ENCODE data around the gene RYR3. TPM values are rescaled to one million over a fixed set of nuclear protein-coding genes. Genes with fewer than 3 reads are reported as not detected.

RYR3 gene
- total and polyA plus RNA-seq, 7 experiments from 2014 or later = 0.10 to 5.3 (median 1.2) TPM; not detected in 3

DNA sequence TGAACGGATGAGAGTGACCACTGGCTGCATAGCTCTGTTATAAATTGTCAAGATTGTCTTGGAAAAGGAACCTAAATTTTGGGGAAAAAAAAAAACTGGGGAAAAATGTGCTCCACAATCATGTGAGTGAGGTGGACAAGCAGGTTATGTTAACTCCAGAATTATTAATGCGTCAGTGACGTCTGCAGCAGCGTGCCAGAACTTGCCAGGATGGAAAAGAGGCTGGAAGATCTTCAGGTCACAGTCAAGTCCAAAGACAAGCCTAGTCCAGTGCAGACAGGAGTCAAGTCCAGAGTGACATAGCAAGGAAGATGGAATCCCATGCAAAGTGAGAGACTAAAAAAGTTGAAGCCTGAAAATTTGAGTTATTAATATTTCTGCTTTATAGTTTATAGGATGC lies 140.6 kb downstream of the RYR3 start:
- ChIA-PET POLR2A (no interaction called here), CTCF (no interaction called here)
- Mint-ChIP-seq H3K9me3 (no peaks in the 10 kb centered on the region), H3K4me1 (peaks cover 0 to 4% (median 0%) of the 10 kb centered on the region in 7 donors), H3K36me3 (no peaks in the 10 kb centered on the region), H3K4me3 (no peak overlapping the region), H3K27me3 (peaks cover 11 to 25% (median 21%) of the 10 kb centered on the region in 5 donors), H3K27ac (no peak overlapping the region)
- Histone ChIP-seq H3K36me3 (ENCODE audit: control insufficient read depth in 2 of 3, insufficient read depth in 3 of 3, low read length in 3 of 3) (no peaks in the 10 kb centered on the region), H3K4me3 (ENCODE audit: low read length) (no peak overlapping the region), H3K27ac (ENCODE audit: low read depth, low read length) (no peak overlapping the region), H3K27me3 (ENCODE audit: control insufficient read depth in 2 of 2, insufficient read depth in 2 of 2, low read length in 2 of 2) (no peaks in the 10 kb centered on the region), H3K9me3 (ENCODE audit: control insufficient read depth in 2 of 3, low read length in 3 of 3) (no peaks in the 10 kb centered on the region), H3K4me1 (ENCODE audit: control insufficient read depth in 2 of 2, insufficient read depth in 2 of 2, low read length in 2 of 2) (no peaks in the 10 kb centered on the region)
- intact Hi-C loops (cut with micrococcal nuclease) = no loop called here
- ATAC-seq (no peak), DNase-seq (no peak)

GRCh38 chr15:33453761-33454160 lies 143.0 kb downstream of the RYR3 start:
- Histone ChIP-seq H3K27me3 (ENCODE audit: control insufficient read depth in 2 of 2, insufficient read depth in 2 of 2, low read length in 2 of 2) (no peaks in the 10 kb centered on the region), H3K36me3 (ENCODE audit: control insufficient read depth in 2 of 3, insufficient read depth in 3 of 3, low read length in 3 of 3) (no peaks in the 10 kb centered on the region), H3K27ac (ENCODE audit: low read depth, low read length) (no peak overlapping the region), H3K9me3 (ENCODE audit: control insufficient read depth in 2 of 3, low read length in 3 of 3) (no peaks in the 10 kb centered on the region), H3K4me1 (ENCODE audit: control insufficient read depth in 2 of 2, insufficient read depth in 2 of 2, low read length in 2 of 2) (no peaks in the 10 kb centered on the region), H3K4me3 (ENCODE audit: low read length) (no peak overlapping the region)
- no peaks in the 10 kb centered on the region for H3K36me3 Mint-ChIP-seq
- H3K4me3 Mint-ChIP-seq = no peak overlapping the region
- intact Hi-C loops (cut with micrococcal nuclease) = no loop called here
- H3K27ac Mint-ChIP-seq = no peak overlapping the region
- ATAC-seq = no peak
- DNase-seq = no peak
- ChIA-PET POLR2A (no interaction called here), CTCF (no interaction called here)
- peaks cover 4 to 13% (median 11%) of the 10 kb centered on the region in 5 donors for H3K27me3 Mint-ChIP-seq
- H3K9me3 Mint-ChIP-seq = peaks cover 0 to 4% (median 0%) of the 10 kb centered on the region in 11 donors
- peaks cover 0 to 4% (median 0%) of the 10 kb centered on the region in 7 donors for H3K4me1 Mint-ChIP-seq

DNA sequence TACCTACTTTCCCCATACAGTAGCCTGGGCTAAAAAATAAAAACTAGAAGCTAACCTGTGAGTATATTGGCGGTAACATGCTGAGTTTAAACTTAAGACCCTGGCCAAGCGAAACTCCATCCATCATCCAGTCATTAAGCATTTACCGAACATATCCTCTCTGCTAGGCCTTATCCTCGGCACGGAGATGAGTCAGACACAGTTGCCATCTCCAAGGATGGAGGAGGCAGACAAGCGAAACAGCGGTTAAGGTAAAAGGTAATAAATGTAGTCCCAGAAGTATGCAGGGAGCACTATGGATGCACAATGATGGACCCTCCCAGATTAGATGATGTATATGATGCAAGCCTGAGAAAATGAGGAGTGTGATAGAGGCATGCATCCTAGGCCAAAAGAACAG lies 143.6 kb downstream of the RYR3 start:
- Mint-ChIP-seq H3K27me3 (peaks cover 4 to 13% (median 11%) of the 10 kb centered on the region in 5 donors), H3K4me3 (no peak overlapping the region), H3K36me3 (no peaks in the 10 kb centered on the region), H3K9me3 (peaks cover 0 to 4% (median 0%) of the 10 kb centered on the region in 11 donors), H3K27ac (no peak overlapping the region), H3K4me1 (peaks cover 0 to 3% (median 0%) of the 10 kb centered on the region in 7 donors)
- DNase-seq (no peak), ATAC-seq (no peak)
- Histone ChIP-seq H3K9me3 (ENCODE audit: control insufficient read depth in 2 of 3, low read length in 3 of 3) (no peaks in the 10 kb centered on the region), H3K4me3 (ENCODE audit: low read length) (no peak overlapping the region), H3K27ac (ENCODE audit: low read depth, low read length) (no peak overlapping the region), H3K36me3 (ENCODE audit: control insufficient read depth in 2 of 3, insufficient read depth in 3 of 3, low read length in 3 of 3) (no peaks in the 10 kb centered on the region), H3K27me3 (ENCODE audit: control insufficient read depth in 2 of 2, insufficient read depth in 2 of 2, low read length in 2 of 2) (no peaks in the 10 kb centered on the region), H3K4me1 (ENCODE audit: control insufficient read depth in 2 of 2, insufficient read depth in 2 of 2, low read length in 2 of 2) (no peaks in the 10 kb centered on the region)
- intact Hi-C loops (cut with micrococcal nuclease) = no loop called here
- ChIA-PET CTCF (no interaction called here), POLR2A (no interaction called here)

- H3K4me1 Mint-ChIP-seq = no peaks in the 10 kb centered on the region
- Histone ChIP-seq H3K36me3 (ENCODE audit: control insufficient read depth in 2 of 3, insufficient read depth in 3 of 3, low read length in 3 of 3) (no peaks in the 10 kb centered on the region), H3K27ac (ENCODE audit: low read depth, low read length) (no peak overlapping the region), H3K4me1 (ENCODE audit: control insufficient read depth in 2 of 2, insufficient read depth in 2 of 2, low read length in 2 of 2) (no peaks in the 10 kb centered on the region), H3K9me3 (ENCODE audit: control insufficient read depth in 2 of 3, low read length in 3 of 3) (no peaks in the 10 kb centered on the region), H3K4me3 (ENCODE audit: low read length) (no peak overlapping the region), H3K27me3 (ENCODE audit: control insufficient read depth in 2 of 2, insufficient read depth in 2 of 2, low read length in 2 of 2) (no peaks in the 10 kb centered on the region)
- intact Hi-C loops (cut with micrococcal nuclease) = no loop called here
- no peaks in the 10 kb centered on the region for H3K36me3 Mint-ChIP-seq
- H3K27ac Mint-ChIP-seq = no peak overlapping the region
- ATAC-seq (no peak), DNase-seq (no peak)
- CTCF ChIA-PET = no interaction called here
- POLR2A ChIA-PET = no interaction called here
- H3K9me3 Mint-ChIP-seq = peaks cover 0 to 4% (median 0%) of the 10 kb centered on the region in 11 donors
- no peak overlapping the region for H3K4me3 Mint-ChIP-seq
- H3K27me3 Mint-ChIP-seq = peaks cover 0 to 12% (median 8%) of the 10 kb centered on the region in 5 donors
Measured at GRCh38 chr15:33454996-33455395, 144.2 kb downstream of the RYR3 start.

- no peak for ATAC-seq
- ChIA-PET CTCF (no interaction called here), POLR2A (no interaction called here)
- H3K9me3 Mint-ChIP-seq = peaks cover 0 to 4% (median 0%) of the 10 kb centered on the region in 11 donors
- H3K27ac Mint-ChIP-seq = no peak overlapping the region
- H3K27me3 Mint-ChIP-seq = peaks cover 0 to 12% (median 0%) of the 10 kb centered on the region in 5 donors
- no peak for DNase-seq
- no peak overlapping the region for H3K4me3 ChIP-seq (ENCODE audit: low read length)
- no peaks in the 10 kb centered on the region for H3K4me1 ChIP-seq (ENCODE audit: control insufficient read depth in 2 of 2, insufficient read depth in 2 of 2, low read length in 2 of 2)
- intact Hi-C loops (cut with micrococcal nuclease) = no loop called here
- peaks cover 0 to 3% of the 10 kb centered on the region in 2 donors for H3K27me3 ChIP-seq (ENCODE audit: control insufficient read depth in 2 of 2, insufficient read depth in 2 of 2, low read length in 2 of 2)
- H3K36me3 Mint-ChIP-seq = no peaks in the 10 kb centered on the region
- H3K4me1 Mint-ChIP-seq = no peaks in the 10 kb centered on the region
- H3K9me3 ChIP-seq (ENCODE audit: control insufficient read depth in 2 of 3, low read length in 3 of 3) = no peaks in the 10 kb centered on the region
- no peak overlapping the region for H3K27ac ChIP-seq (ENCODE audit: low read depth, low read length)
- no peaks in the 10 kb centered on the region for H3K36me3 ChIP-seq (ENCODE audit: control insufficient read depth in 2 of 3, insufficient read depth in 3 of 3, low read length in 3 of 3)
- H3K4me3 Mint-ChIP-seq = no peak overlapping the region
Measured at GRCh38 chr15:33458421-33458820, 147.7 kb downstream of the RYR3 start.

- no peak overlapping the region for H3K27ac Mint-ChIP-seq
- Histone ChIP-seq H3K9me3 (ENCODE audit: control insufficient read depth in 2 of 3, low read length in 3 of 3) (no peaks in the 10 kb centered on the region), H3K4me3 (ENCODE audit: low read length) (no peak overlapping the region), H3K27me3 (ENCODE audit: control insufficient read depth in 2 of 2, insufficient read depth in 2 of 2, low read length in 2 of 2) (peaks cover 0 to 3% of the 10 kb centered on the region in 2 donors), H3K27ac (ENCODE audit: low read depth, low read length) (no peak overlapping the region), H3K4me1 (ENCODE audit: control insufficient read depth in 2 of 2, insufficient read depth in 2 of 2, low read length in 2 of 2) (no peaks in the 10 kb centered on the region), H3K36me3 (ENCODE audit: control insufficient read depth in 2 of 3, insufficient read depth in 3 of 3, low read length in 3 of 3) (no peaks in the 10 kb centered on the region)
- ATAC-seq (no peak), DNase-seq (no peak)
- H3K4me3 Mint-ChIP-seq = no peak overlapping the region
- H3K27me3 Mint-ChIP-seq = peaks cover 0 to 13% (median 0%) of the 10 kb centered on the region in 5 donors
- H3K4me1 Mint-ChIP-seq = no peaks in the 10 kb centered on the region
- H3K9me3 Mint-ChIP-seq = peaks cover 0 to 4% (median 0%) of the 10 kb centered on the region in 11 donors
- ChIA-PET CTCF (no interaction called here), POLR2A (no interaction called here)
- no peaks in the 10 kb centered on the region for H3K36me3 Mint-ChIP-seq
- intact Hi-C loops (cut with micrococcal nuclease) = no loop called here
Measured at GRCh38 chr15:33460166-33460805, 149.5 kb downstream of the RYR3 start.

- Histone ChIP-seq H3K4me3 (ENCODE audit: low read length) (no peak overlapping the region), H3K36me3 (ENCODE audit: control insufficient read depth in 2 of 3, insufficient read depth in 3 of 3, low read length in 3 of 3) (no peaks in the 10 kb centered on the region), H3K27me3 (ENCODE audit: control insufficient read depth in 2 of 2, insufficient read depth in 2 of 2, low read length in 2 of 2) (peaks cover 0 to 3% of the 10 kb centered on the region in 2 donors), H3K27ac (ENCODE audit: low read depth, low read length) (no peak overlapping the region), H3K4me1 (ENCODE audit: control insufficient read depth in 2 of 2, insufficient read depth in 2 of 2, low read length in 2 of 2) (no peaks in the 10 kb centered on the region), H3K9me3 (ENCODE audit: control insufficient read depth in 2 of 3, low read length in 3 of 3) (no peaks in the 10 kb centered on the region)
- Mint-ChIP-seq H3K27me3 (peaks cover 0 to 19% (median 0%) of the 10 kb centered on the region in 5 donors), H3K36me3 (no peaks in the 10 kb centered on the region), H3K4me3 (no peak overlapping the region), H3K9me3 (peaks cover 0 to 4% (median 0%) of the 10 kb centered on the region in 11 donors), H3K27ac (no peak overlapping the region), H3K4me1 (no peaks in the 10 kb centered on the region)
- CTCF ChIA-PET = no interaction called here
- POLR2A ChIA-PET = no interaction called here
- DNase-seq (no peak), ATAC-seq (no peak)
- intact Hi-C loops (cut with micrococcal nuclease) = no loop called here
Measured at GRCh38 chr15:33461671-33462070, 150.9 kb downstream of the RYR3 start.
